Measurements from ENCODE around the gene FSTL4. TPM values are rescaled to one million over a fixed set of nuclear protein-coding genes. Genes with fewer than 3 reads are reported as not detected.
A peak's percentile ranks its signal among the peaks of the same experiment; 100 is the strongest.

FSTL4 gene
- total and polyA plus RNA-seq, 2 of the 4 experiments (the other 2 are of a cell fraction): 0.18 TPM; not detected in 1

DNA sequence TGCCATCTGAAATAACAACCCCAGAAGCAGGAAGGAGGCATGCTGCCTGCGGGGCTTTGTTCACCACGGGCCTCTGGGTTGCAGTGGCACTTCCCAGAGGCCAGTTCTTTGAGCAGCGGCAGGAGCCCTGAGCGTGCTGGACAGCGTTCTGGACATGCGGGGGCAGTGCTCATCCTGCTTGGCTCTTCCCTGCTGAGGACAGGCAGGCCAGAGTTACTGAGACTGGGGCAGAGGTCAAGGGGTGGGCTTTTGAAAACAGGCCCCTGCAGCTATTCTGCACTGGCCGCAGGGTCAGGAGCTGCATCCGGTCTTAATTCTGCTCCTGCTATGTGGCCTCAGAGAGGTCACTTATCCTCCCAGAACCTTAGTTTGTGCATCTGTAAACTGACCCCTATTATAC lies 258.6 kb downstream of the FSTL4 start:
- no peaks in the 10 kb centered on the region for H3K9me3 ChIP-seq (ENCODE audit: control insufficient read depth, insufficient read depth, low read length)
- dilution Hi-C loops (cut with HindIII; ENCODE audit: low sequenced_read_pairs, unreplicated experiment): no loop called here
- CTCF ChIA-PET: no interaction called here
- 20% methylated on average over 5 of the region's 8 CpGs; no CpG with 5 or more reads in 1 of the 2 experiments for WGBS, 2 experiments (ENCODE audit: extremely low coverage in 2 of 2, insufficient read length in 1 of 2)
- no peak for DNase-seq
- H2BK5ac ChIP-seq (ENCODE audit: low read depth, low read length, poor library complexity, severe bottlenecking): no peak overlapping the region
- no peaks in the 10 kb centered on the region for H4K20me1 ChIP-seq (ENCODE audit: insufficient read depth, low read length)
- H4K8ac ChIP-seq (ENCODE audit: low read depth in 2 of 2, low read length in 2 of 2): no peak overlapping the region
- no peak overlapping the region for H3K9ac ChIP-seq (ENCODE audit: low read depth, low read length)
- no peak overlapping the region for H2BK120ac ChIP-seq (ENCODE audit: low read depth, low read length)
- intact Hi-C loops (cut with micrococcal nuclease): no loop called here
- no peak overlapping the region for H2AK9ac ChIP-seq (replicated peaks; ENCODE audit: low read depth, low read length, poor library complexity)
- H4K91ac ChIP-seq (ENCODE audit: insufficient read depth, low read depth, low read length): no peak overlapping the region
- H3K27me3 ChIP-seq (ENCODE audit: control insufficient read depth, insufficient read depth, low read length): no peaks in the 10 kb centered on the region; the same call in 1 of the 2 replicates
- POLR2A ChIA-PET (ENCODE audit: unreplicated experiment): no interaction called here
- H3K14ac ChIP-seq (replicated peaks; ENCODE audit: low read depth, low read length): no peak overlapping the region
- no peaks in the 10 kb centered on the region for H3K36me3 ChIP-seq (ENCODE audit: control insufficient read depth, insufficient read depth, low read length)
- TF ChIP-seq, protein P1, sequence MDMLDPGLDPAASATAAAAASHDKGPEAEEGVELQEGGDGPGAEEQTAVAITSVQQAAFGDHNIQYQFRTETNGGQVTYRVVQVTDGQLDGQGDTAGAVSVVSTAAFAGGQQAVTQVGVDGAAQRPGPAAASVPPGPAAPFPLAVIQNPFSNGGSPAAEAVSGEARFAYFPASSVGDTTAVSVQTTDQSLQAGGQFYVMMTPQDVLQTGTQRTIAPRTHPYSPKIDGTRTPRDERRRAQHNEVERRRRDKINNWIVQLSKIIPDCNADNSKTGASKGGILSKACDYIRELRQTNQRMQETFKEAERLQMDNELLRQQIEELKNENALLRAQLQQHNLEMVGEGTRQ (IDR thresholded peaks at IDR 0.05; ENCODE audit: low read depth, low read length): no peak
- TF ChIP-seq SMC3 (IDR thresholded peaks at IDR 0.05; ENCODE audit: low read depth, low read length): no peak
- no peak for TF ChIP-seq MAZ (IDR thresholded peaks at IDR 0.05; ENCODE audit: borderline replicate concordance, low read depth, low read length)
- no peak for TF ChIP-seq CEBPB (IDR thresholded peaks at IDR 0.05; ENCODE audit: low read depth, low read length)
- TF ChIP-seq RFX5 (IDR thresholded peaks at IDR 0.05; ENCODE audit: low read depth, low read length): no peak
- H3K4me3 ChIP-seq (ENCODE audit: insufficient read depth, low read depth, low read length): no peak overlapping the region
- H3K4me1 ChIP-seq (ENCODE audit: control insufficient read depth, insufficient read depth, low read length): no peaks in the 10 kb centered on the region
- ATAC-seq (ENCODE audit: low read depth): peak; percentile 37; the same call in 1 of the 2 replicates
- no peak overlapping the region for H3K18ac ChIP-seq (ENCODE audit: low read depth, low read length)
- no peak overlapping the region for H3K27ac ChIP-seq (ENCODE audit: insufficient read depth, low read length)
- H2BK15ac ChIP-seq (ENCODE audit: low read depth, low read length): no peak overlapping the region
- H2BK20ac ChIP-seq (ENCODE audit: low read depth, low read length): no peak overlapping the region
- no peak overlapping the region for H3K4ac ChIP-seq (ENCODE audit: low read depth, low read length)
- BruUV-seq (replicated peaks): no TSS peak
- no peak overlapping the region for H3K4me2 ChIP-seq (ENCODE audit: low read depth, low read length)
- no peaks in the 10 kb centered on the region for H3K79me1 ChIP-seq (ENCODE audit: low read depth in 1 of 2, low read length in 2 of 2)
- no peak overlapping the region for H3K23ac ChIP-seq (ENCODE audit: low read depth, low read length)
- no peaks in the 10 kb centered on the region for H3K9me1 ChIP-seq (ENCODE audit: insufficient read depth, low read length)
- H4K5ac ChIP-seq (ENCODE audit: low read depth, low read length): no peak overlapping the region
- no peak overlapping the region for H3K56ac ChIP-seq (ENCODE audit: extremely low read depth, insufficient read depth, low read length)
- no peak overlapping the region for H2AK5ac ChIP-seq (ENCODE audit: low read depth, low read length)
- in situ Hi-C loops (cut with MboI; ENCODE audit: low sequenced_read_pairs): no loop called here
- no peak overlapping the region for H2AFZ ChIP-seq (replicated peaks; ENCODE audit: low read length, poor library complexity)

All from IMR-90 (cell line).